ENCODE results near the gene COG3. TPM values are rescaled to one million over a fixed set of nuclear protein-coding genes. Genes with fewer than 3 reads are reported as not detected.

COG3 gene
- polyA plus RNA-seq, 3 donors: 12.3 to 25.3 (median 12.9) TPM

GRCh38 chr13:45545686-45546409 lies 81.1 kb downstream of the COG3 start:
- Mint-ChIP-seq H3K27me3 (ENCODE audit: low read depth in 3 of 3) (peaks cover 2 to 8% (median 6%) of the 10 kb centered on the region in 3 donors), H3K36me3 (no peaks in the 10 kb centered on the region)
- no peaks in the 10 kb centered on the region for H3K4me1 ChIP-seq (ENCODE audit: control insufficient read depth in 1 of 2, insufficient read depth in 2 of 2, low read length in 2 of 2)

GRCh38 chr13:45546410-45546765 lies 81.6 kb downstream of the COG3 start:
- Mint-ChIP-seq H3K4me3 (no peak overlapping the region), H3K27me3 (ENCODE audit: low read depth in 3 of 3) (peaks cover 3 to 10% (median 7%) of the 10 kb centered on the region in 3 donors), H3K36me3 (no peaks in the 10 kb centered on the region), H3K27ac (no peak overlapping the region), H3K9me3 (no peaks in the 10 kb centered on the region), H3K4me1 (no peaks in the 10 kb centered on the region)
- Histone ChIP-seq H3K4me2 (replicated peaks; ENCODE audit: extremely low read depth, low read length, poor library complexity, severe bottlenecking) (no peak overlapping the region), H4K20me1 (ENCODE audit: insufficient read depth, low read length) (no peaks in the 10 kb centered on the region), H3K27me3 (ENCODE audit: control insufficient read depth in 2 of 2, insufficient read depth in 2 of 2, low read length in 2 of 2) (no peaks in the 10 kb centered on the region), H3K36me3 (replicated peaks in 1 of 2; ENCODE audit: control insufficient read depth in 1 of 2, insufficient read depth in 2 of 2, low read length in 2 of 2) (no peaks in the 10 kb centered on the region), H3K27ac (ENCODE audit: low read depth in 1 of 2, low read length in 2 of 2) (no peak overlapping the region), H3K9me3 (replicated peaks in 1 of 2; ENCODE audit: control insufficient read depth in 1 of 2, insufficient read depth in 1 of 2, low read length in 2 of 2) (no peaks in the 10 kb centered on the region), H3K4me3 (replicated peaks in 1 of 3; ENCODE audit: low read depth in 2 of 3, low read length in 3 of 3) (no peak overlapping the region), H3K4me1 (ENCODE audit: control insufficient read depth in 1 of 2, insufficient read depth in 2 of 2, low read length in 2 of 2) (no peaks in the 10 kb centered on the region), H2AFZ (ENCODE audit: insufficient read depth, low read depth, low read length, poor library complexity, severe bottlenecking) (no peak overlapping the region), H3K9ac (ENCODE audit: insufficient read depth, low read length, poor library complexity, severe bottlenecking) (no peak overlapping the region), H3K79me2 (ENCODE audit: insufficient read depth, low read length) (no peaks in the 10 kb centered on the region)
- TF ChIP-seq, protein P1, sequence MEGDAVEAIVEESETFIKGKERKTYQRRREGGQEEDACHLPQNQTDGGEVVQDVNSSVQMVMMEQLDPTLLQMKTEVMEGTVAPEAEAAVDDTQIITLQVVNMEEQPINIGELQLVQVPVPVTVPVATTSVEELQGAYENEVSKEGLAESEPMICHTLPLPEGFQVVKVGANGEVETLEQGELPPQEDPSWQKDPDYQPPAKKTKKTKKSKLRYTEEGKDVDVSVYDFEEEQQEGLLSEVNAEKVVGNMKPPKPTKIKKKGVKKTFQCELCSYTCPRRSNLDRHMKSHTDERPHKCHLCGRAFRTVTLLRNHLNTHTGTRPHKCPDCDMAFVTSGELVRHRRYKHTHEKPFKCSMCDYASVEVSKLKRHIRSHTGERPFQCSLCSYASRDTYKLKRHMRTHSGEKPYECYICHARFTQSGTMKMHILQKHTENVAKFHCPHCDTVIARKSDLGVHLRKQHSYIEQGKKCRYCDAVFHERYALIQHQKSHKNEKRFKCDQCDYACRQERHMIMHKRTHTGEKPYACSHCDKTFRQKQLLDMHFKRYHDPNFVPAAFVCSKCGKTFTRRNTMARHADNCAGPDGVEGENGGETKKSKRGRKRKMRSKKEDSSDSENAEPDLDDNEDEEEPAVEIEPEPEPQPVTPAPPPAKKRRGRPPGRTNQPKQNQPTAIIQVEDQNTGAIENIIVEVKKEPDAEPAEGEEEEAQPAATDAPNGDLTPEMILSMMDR (IDR thresholded peaks at IDR 0.05): no peak
- WGBS (ENCODE audit: insufficient coverage): 92% methylated on average over 7 of the region's 8 CpGs
- intact Hi-C loops (cut with micrococcal nuclease): no loop called here
- no peak for DNase-seq

More at GRCh38 chr13:45545686-45546409, 81.1 kb downstream of the COG3 start:
- no CpG with 5 or more reads among the region's 6 CpGs for WGBS (ENCODE audit: insufficient coverage)
- Histone ChIP-seq H3K9me3 (replicated peaks in 1 of 2; ENCODE audit: control insufficient read depth in 1 of 2, insufficient read depth in 1 of 2, low read length in 2 of 2) (no peaks in the 10 kb centered on the region), H3K27me3 (ENCODE audit: control insufficient read depth in 2 of 2, insufficient read depth in 2 of 2, low read length in 2 of 2) (no peaks in the 10 kb centered on the region), H3K4me3 (replicated peaks in 1 of 3; ENCODE audit: low read depth in 2 of 3, low read length in 3 of 3) (no peak overlapping the region), H3K4me2 (replicated peaks; ENCODE audit: extremely low read depth, low read length, poor library complexity, severe bottlenecking) (no peak overlapping the region), H3K27ac (ENCODE audit: low read depth in 1 of 2, low read length in 2 of 2) (no peak overlapping the region), H4K20me1 (ENCODE audit: insufficient read depth, low read length) (no peaks in the 10 kb centered on the region), H3K79me2 (ENCODE audit: insufficient read depth, low read length) (no peaks in the 10 kb centered on the region), H3K36me3 (replicated peaks in 1 of 2; ENCODE audit: control insufficient read depth in 1 of 2, insufficient read depth in 2 of 2, low read length in 2 of 2) (no peaks in the 10 kb centered on the region), H3K9ac (ENCODE audit: insufficient read depth, low read length, poor library complexity, severe bottlenecking) (no peak overlapping the region), H2AFZ (ENCODE audit: insufficient read depth, low read depth, low read length, poor library complexity, severe bottlenecking) (no peak overlapping the region)
- no peak for DNase-seq
- no peak overlapping the region for H3K27ac Mint-ChIP-seq
- H3K4me1 Mint-ChIP-seq: no peaks in the 10 kb centered on the region
- intact Hi-C loops (cut with micrococcal nuclease): no loop called here
- TF ChIP-seq, protein P1 (IDR thresholded peaks at IDR 0.05): no peak
- no peaks in the 10 kb centered on the region for H3K9me3 Mint-ChIP-seq
- H3K4me3 Mint-ChIP-seq: no peak overlapping the region

All from CD14-positive monocyte (primary cell).